Esophagus muscularis mucosa (tissue), 4 donors: ENCODE data around the gene DENND1B.

Experiments
- CTCF ChIP-seq, 3 experiments: fragments of 200-600 bp in 2 of 3; fragments of 450-650 bp in 1 of 3; sonication (generic) in 2 of 3; IDR thresholded peaks; one replicate each; pipeline ENCODE4 v1.5.1; 2017 to 2019; ENCODE audit warnings: antibody characterized with exemption in 3 of 3, mild to moderate bottlenecking in 2 of 3, moderate library complexity in 1 of 3
- EP300 ChIP-seq: sonication (generic); formaldehyde crosslinking; IDR thresholded peaks from one replicate; pipeline ENCODE4 v1.6.1; 2017; ENCODE audit warnings: antibody characterized with exemption
- POLR2A ChIP-seq: fragments of 450-650 bp; IDR thresholded peaks from one replicate; pipeline ENCODE4 v1.6.1; 2017; ENCODE audit warnings: antibody characterized with exemption, moderate library complexity, mild to moderate bottlenecking, low read depth
- POLR2AphosphoS5 ChIP-seq, 2 donors: sonication (generic); formaldehyde crosslinking; IDR thresholded peaks; one replicate each; pipeline ENCODE4 v1.6.1; 2017; ENCODE audit warnings: antibody characterized with exemption in 2 of 2

- no peak for TF ChIP-seq CTCF (IDR thresholded peaks at IDR 0.05)
- no peak for TF ChIP-seq POLR2A
- TF ChIP-seq POLR2AphosphoS5 (IDR thresholded peaks at IDR 0.05): no peak
- no peak for TF ChIP-seq EP300
Observed at GRCh38 chr1:197621761-197622160, 153.5 kb downstream of the DENND1B start.
